Measurements from ENCODE around the gene KLHDC1.

DNA sequence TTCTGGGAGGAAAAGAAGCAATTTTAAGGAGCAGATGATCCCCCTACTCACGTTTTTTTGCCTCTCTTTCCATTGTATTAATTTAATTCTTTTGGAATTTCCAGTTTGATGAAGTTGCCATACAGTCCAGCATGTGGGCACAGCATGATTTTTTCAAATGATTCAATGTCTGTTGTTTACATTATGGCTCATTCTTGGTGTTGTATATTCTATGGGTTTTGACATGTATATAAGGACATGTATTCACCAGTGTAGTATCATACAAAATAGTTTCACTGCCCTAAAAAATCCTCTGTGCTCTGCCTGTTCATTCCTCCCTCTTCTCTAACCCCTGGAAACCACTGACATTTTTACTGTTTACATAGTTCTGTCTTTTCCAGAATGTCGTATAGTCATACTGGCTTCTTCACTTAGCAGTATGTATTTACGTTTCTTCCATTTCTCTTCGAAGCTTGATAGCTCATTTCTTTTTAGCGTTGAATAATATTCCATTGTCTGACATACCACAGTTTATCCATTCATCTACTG lies 61.7 kb downstream of the KLHDC1 start:
- TF ChIP-seq, protein P1, sequence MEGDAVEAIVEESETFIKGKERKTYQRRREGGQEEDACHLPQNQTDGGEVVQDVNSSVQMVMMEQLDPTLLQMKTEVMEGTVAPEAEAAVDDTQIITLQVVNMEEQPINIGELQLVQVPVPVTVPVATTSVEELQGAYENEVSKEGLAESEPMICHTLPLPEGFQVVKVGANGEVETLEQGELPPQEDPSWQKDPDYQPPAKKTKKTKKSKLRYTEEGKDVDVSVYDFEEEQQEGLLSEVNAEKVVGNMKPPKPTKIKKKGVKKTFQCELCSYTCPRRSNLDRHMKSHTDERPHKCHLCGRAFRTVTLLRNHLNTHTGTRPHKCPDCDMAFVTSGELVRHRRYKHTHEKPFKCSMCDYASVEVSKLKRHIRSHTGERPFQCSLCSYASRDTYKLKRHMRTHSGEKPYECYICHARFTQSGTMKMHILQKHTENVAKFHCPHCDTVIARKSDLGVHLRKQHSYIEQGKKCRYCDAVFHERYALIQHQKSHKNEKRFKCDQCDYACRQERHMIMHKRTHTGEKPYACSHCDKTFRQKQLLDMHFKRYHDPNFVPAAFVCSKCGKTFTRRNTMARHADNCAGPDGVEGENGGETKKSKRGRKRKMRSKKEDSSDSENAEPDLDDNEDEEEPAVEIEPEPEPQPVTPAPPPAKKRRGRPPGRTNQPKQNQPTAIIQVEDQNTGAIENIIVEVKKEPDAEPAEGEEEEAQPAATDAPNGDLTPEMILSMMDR (IDR thresholded peaks at IDR 0.05; ENCODE audit: insufficient read depth, low read length, poor library complexity, severe bottlenecking): no peak
- no peak for TF ChIP-seq EZH2phosphoT487 (conservative IDR thresholded peaks at IDR 0.05; ENCODE audit: low read length)
